Peyer's patch (tissue), 4 donors: ENCODE results near the gene DIAPH2. TPM values are rescaled to one million over a fixed set of nuclear protein-coding genes. Genes with fewer than 3 reads are reported as not detected.

Source experiments
- DNase-seq, 3 donors: peaks; one replicate each; pipeline ENCODE4 v3.0.0-alpha.2; 2017 to 2019
- H3K27ac ChIP-seq, 4 donors: fragments of 200-600 bp; sonication (generic); one replicate each; pipeline ENCODE4 v1.5.1; 2016 to 2019
- H3K27me3 ChIP-seq, 2 donors: fragments of 200-600 bp; sonication (generic); one replicate each; pipeline ENCODE4 v1.5.1; 2019
- H3K36me3 ChIP-seq, 3 donors: fragments of 200-600 bp; sonication (generic); one replicate each; pipeline ENCODE4 v1.5.1; 2016 to 2019
- H3K4me1 ChIP-seq, 4 donors: fragments of 200-600 bp; sonication (generic); one replicate each; pipeline ENCODE4 v1.5.1; 2016 to 2019
- H3K4me3 ChIP-seq, 4 donors: fragments of 200-600 bp; sonication (generic); 1 replicate in 3 of 4; 2 replicates in 1 of 4; pipeline ENCODE4 v1.5.1; 2016 to 2019; ENCODE audit warnings: mild to moderate bottlenecking in 1 of 4
- H3K9me3 ChIP-seq, 4 donors: fragments of 200-600 bp; sonication (generic); one replicate each; pipeline ENCODE4 v1.5.1; 2016 to 2019; ENCODE audit warnings: mild to moderate bottlenecking in 1 of 4
- CTCF ChIP-seq, 6 experiments: fragments of 450-650 bp in 4 of 6; fragments of 200-600 bp in 2 of 6; sonication (generic) in 1 of 6; IDR thresholded peaks; one replicate each; pipeline ENCODE4 v1.5.1; 2017 to 2019; ENCODE audit warnings: antibody characterized with exemption in 6 of 6, mild to moderate bottlenecking in 3 of 6, moderate library complexity in 1 of 6
- POLR2A ChIP-seq, 2 donors: fragments of 450-650 bp; IDR thresholded peaks; one replicate each; pipeline ENCODE4 v1.5.1; 2017; ENCODE audit warnings: antibody characterized with exemption in 2 of 2, mild to moderate bottlenecking in 2 of 2, moderate library complexity in 2 of 2
- total RNA-seq, 4 donors: library from RNA; depleted of rRNA; stranded (reverse); fragments of >200 nt; gene quantifications; one replicate each; pipeline ENCODE4 v1.1.0, GENCODE V29; 2016

The DIAPH2 gene
- total RNA-seq, 4 donors from 2014 or later = 15.1 to 114 (median 33.0) TPM

- no peak for DNase-seq
- H3K4me1 ChIP-seq = no peaks in the 10 kb centered on the region
- H3K27me3 ChIP-seq = no peaks in the 10 kb centered on the region
- H3K4me3 ChIP-seq = no peak overlapping the region
- H3K36me3 ChIP-seq = no peaks in the 10 kb centered on the region
- no peak for TF ChIP-seq POLR2A (IDR thresholded peaks at IDR 0.05)
- no peak for TF ChIP-seq CTCF (IDR thresholded peaks at IDR 0.05)
- no peak overlapping the region for H3K27ac ChIP-seq
- no peaks in the 10 kb centered on the region for H3K9me3 ChIP-seq
These were observed 777.1 kb downstream of the DIAPH2 start for GRCh38 chrX:97461763-97462162.

GRCh38 chrX:97471071-97471470 is 786.4 kb downstream of the DIAPH2 start:
- H3K27ac ChIP-seq = no peak overlapping the region
- no peaks in the 10 kb centered on the region for H3K36me3 ChIP-seq
- no peak for DNase-seq
- no peak for TF ChIP-seq POLR2A (IDR thresholded peaks at IDR 0.05)
- TF ChIP-seq CTCF (IDR thresholded peaks at IDR 0.05) = no peak
- no peaks in the 10 kb centered on the region for H3K9me3 ChIP-seq
- no peaks in the 10 kb centered on the region for H3K4me1 ChIP-seq
- no peaks in the 10 kb centered on the region for H3K27me3 ChIP-seq
- H3K4me3 ChIP-seq = no peak overlapping the region

- H3K27ac ChIP-seq = no peak overlapping the region
- H3K4me1 ChIP-seq = no peaks in the 10 kb centered on the region
- no peaks in the 10 kb centered on the region for H3K9me3 ChIP-seq
- TF ChIP-seq POLR2A (IDR thresholded peaks at IDR 0.05) (no peak), CTCF (IDR thresholded peaks at IDR 0.05) (no peak)
- H3K4me3 ChIP-seq = no peak overlapping the region
- no peaks in the 10 kb centered on the region for H3K27me3 ChIP-seq
- H3K36me3 ChIP-seq = no peaks in the 10 kb centered on the region
- no peak for DNase-seq
These were observed 790.3 kb downstream of the DIAPH2 start for GRCh38 chrX:97474933-97475332.

GRCh38 chrX:97479106-97479890 is 794.7 kb downstream of the DIAPH2 start:
- DNase-seq = no peak
- H3K27ac ChIP-seq = no peak overlapping the region
- H3K27me3 ChIP-seq = no peaks in the 10 kb centered on the region
- TF ChIP-seq POLR2A (IDR thresholded peaks at IDR 0.05) (no peak), CTCF (IDR thresholded peaks at IDR 0.05) (no peak)
- no peaks in the 10 kb centered on the region for H3K9me3 ChIP-seq
- H3K4me3 ChIP-seq = no peak overlapping the region
- no peaks in the 10 kb centered on the region for H3K4me1 ChIP-seq
- H3K36me3 ChIP-seq = no peaks in the 10 kb centered on the region

- TF ChIP-seq CTCF (IDR thresholded peaks at IDR 0.05) (no peak), POLR2A (IDR thresholded peaks at IDR 0.05) (no peak)
- DNase-seq = no peak
- Histone ChIP-seq H3K36me3 (no peaks in the 10 kb centered on the region), H3K4me1 (no peaks in the 10 kb centered on the region), H3K27me3 (no peaks in the 10 kb centered on the region), H3K27ac (no peak overlapping the region), H3K9me3 (no peaks in the 10 kb centered on the region), H3K4me3 (no peak overlapping the region)
These were observed 796.6 kb downstream of the DIAPH2 start for GRCh38 chrX:97481228-97481627.
